Aorta (tissue), 5 donors: ENCODE results near the gene PALLD. TPM values are rescaled to one million over a fixed set of nuclear protein-coding genes. Genes with fewer than 3 reads are reported as not detected.

Experiments used
- ATAC-seq: fragments of 200-7000 bp; cut with Tn5 transposase; one replicate; pipeline ENCODE4 v1.9.1; 2022; ENCODE audit warnings: moderate library complexity; ENCODE audit not compliant: low FRiP score
- DNase-seq, 2 donors: peaks; one replicate each; pipeline ENCODE4 v3.0.0-alpha.2; 2020
- H3K27ac ChIP-seq, 2 donors: one replicate each; pipeline ENCODE4 v1.5.1; 2013; ENCODE audit warnings: low read length in 2 of 2, mild to moderate bottlenecking in 2 of 2, moderate library complexity in 2 of 2, control low read depth in 1 of 2, inconsistent platforms in 1 of 2, low read depth in 1 of 2
- H3K27me3 ChIP-seq, 2 donors: one replicate each; pipeline ENCODE4 v1.6.1; 2013; ENCODE audit warnings: control low read depth in 1 of 2, low read length in 1 of 2, mild to moderate bottlenecking in 1 of 2, moderate library complexity in 1 of 2; ENCODE audit not compliant: insufficient read depth in 2 of 2, control insufficient read depth in 1 of 2
- H3K36me3 ChIP-seq, 2 donors: one replicate each; pipeline ENCODE4 v1.6.1; 2013; ENCODE audit warnings: control low read depth in 1 of 2, low read length in 1 of 2, mild to moderate bottlenecking in 1 of 2; ENCODE audit not compliant: insufficient read depth in 2 of 2, control insufficient read depth in 1 of 2
- H3K4me1 ChIP-seq, 2 donors: one replicate each; pipeline ENCODE4 v1.6.1; 2013; ENCODE audit warnings: low read length in 2 of 2, control low read depth in 1 of 2, mild to moderate bottlenecking in 1 of 2, moderate library complexity in 1 of 2; ENCODE audit not compliant: insufficient read depth in 2 of 2, control insufficient read depth in 1 of 2
- H3K4me3 ChIP-seq, 2 donors: one replicate each; pipeline ENCODE4 v1.5.1; 2013; ENCODE audit warnings: low read length in 2 of 2, control low read depth in 1 of 2, mild to moderate bottlenecking in 1 of 2
- H3K9me3 ChIP-seq: one replicate; pipeline ENCODE4 v1.6.1; 2013; ENCODE audit warnings: mild to moderate bottlenecking, low read length; ENCODE audit not compliant: control insufficient read depth
- WGBS, 2 donors: extraction: QIAGEN DNeasy Blood & Tissue Kit; methylation state at CpG; one replicate each; pipeline ENCODE4 v1.1.7; 2013; 5-methylcytosine and 5-hydroxymethylcytosine counted together
- intact Hi-C, 2 donors: fragments of 100-400 bp; cut with DNase I; formaldehyde crosslinking; loops; one replicate each; pipeline versions ENCODE4 v1.14.2 to v1.15.0; 2022
- polyA plus RNA-seq, 2 donors: library from polyadenylated mRNA; stranded (reverse); fragments of 200-250 nt; gene quantifications; one replicate each; pipeline ENCODE4 v1.2.3, GENCODE V29; 2013
- total RNA-seq, 2 donors: library from RNA; stranded (reverse); fragmentation: NEBNext Ultra II Directional; extraction: Animal tissue kit (Norgen Biotek cat#: 25700); gene quantifications; one replicate each; pipeline ENCODE4 v1.2.1, GENCODE V29; 2021
- donor health status: healthy with polysubstance abuse.
- donor health status: Bipolar disorder and iron deficiency.
- donor health status: DM: no; HTN: no; CAD: no.
- donor health status: DM: no; HTN: no; CAD: no.
- donor health status: DM: yes; HTN: yes; CAD: no.

The PALLD gene
- total and polyA plus RNA-seq, 4 donors = 253 to 626 (median 464) TPM

DNA sequence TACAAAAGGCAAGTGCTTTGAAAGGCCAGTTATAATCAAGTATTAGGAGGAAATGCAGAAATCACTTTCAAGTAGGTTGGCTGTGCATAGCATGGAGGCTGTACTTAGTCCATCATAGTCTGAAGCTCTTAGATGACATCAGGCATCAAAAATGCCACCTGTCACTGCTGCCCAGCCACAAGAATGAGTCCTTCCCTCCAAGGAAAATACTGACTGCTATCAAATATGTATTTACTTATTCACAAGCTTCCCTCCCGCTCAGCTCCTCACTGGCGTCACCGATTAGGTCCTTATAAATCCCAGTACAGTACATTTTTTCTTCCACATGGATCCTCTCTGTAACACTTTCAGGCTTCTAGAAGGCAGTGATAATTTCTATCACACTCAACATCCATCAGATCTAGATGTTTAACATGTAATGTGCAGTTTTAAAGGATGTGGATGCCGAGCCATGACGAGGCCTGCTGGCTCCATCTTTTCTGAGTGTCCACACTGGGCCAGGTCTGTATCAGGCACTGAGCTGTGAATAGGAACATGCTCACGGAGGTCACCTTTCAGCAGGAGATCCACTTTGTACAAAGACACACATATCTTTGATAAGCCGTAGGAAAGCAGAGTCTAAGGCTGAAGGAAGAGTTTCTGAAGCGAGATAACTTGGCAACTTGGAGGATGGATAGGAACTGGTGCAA, 121.9 kb downstream of the PALLD start:
- Histone ChIP-seq H3K27ac (peak overlapping the region in 1 of 2 donors; percentile 91), H3K27me3 (no peaks in the 10 kb centered on the region), H3K4me3 (no peak overlapping the region), H3K4me1 (peaks cover 5 to 20% of the 10 kb centered on the region in 2 donors), H3K36me3 (no peaks in the 10 kb centered on the region), H3K9me3 (no peaks in the 10 kb centered on the region)
- 28 to 32% methylated on average over 8 of the region's 8 CpGs for WGBS, 2 donors
- peak in 1 of 2 donors; percentile 59 for DNase-seq
- intact Hi-C loops = loop anchor here in 1 of 2 donors (5.0 kb wide), 1 partner anchor 39 kb away; no protein-coding TSS in a partner anchor
- no peak for ATAC-seq

DNA sequence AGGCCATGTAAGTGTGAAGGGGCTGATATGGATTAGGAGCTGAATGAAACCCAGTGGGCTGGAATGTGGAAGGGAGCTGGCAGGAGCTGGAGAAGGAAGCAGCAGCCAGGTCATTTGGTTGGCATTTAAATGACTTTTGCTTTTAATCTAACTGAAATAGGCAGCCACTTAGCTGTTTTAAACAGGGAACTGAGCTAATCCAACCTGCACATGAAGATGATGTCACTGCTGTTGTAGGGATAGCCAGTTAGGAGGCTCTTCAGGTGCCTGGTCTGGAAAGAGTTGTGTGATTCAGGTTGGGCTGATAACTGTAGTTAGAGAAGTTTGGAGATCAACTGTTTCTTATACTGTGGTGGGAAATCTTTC, 122.4 kb downstream of the PALLD start:
- H3K36me3 ChIP-seq = no peaks in the 10 kb centered on the region
- H3K27me3 ChIP-seq = no peaks in the 10 kb centered on the region
- no peak overlapping the region for H3K4me3 ChIP-seq
- no peaks in the 10 kb centered on the region for H3K9me3 ChIP-seq
- no peak for ATAC-seq
- intact Hi-C loops = loop anchor here in 1 of 2 donors (5.0 kb wide), 1 partner anchor 38 kb away; no protein-coding TSS in a partner anchor
- H3K27ac ChIP-seq = peak overlapping the region; percentile 24 to 91
- DNase-seq = no peak
- peaks cover 5 to 20% of the 10 kb centered on the region in 2 donors for H3K4me1 ChIP-seq

- 45 to 53% methylated on average over 9 of the region's 9 CpGs for WGBS, 2 donors
- peak overlapping the region in 1 of 2 donors; percentile 44 for H3K27ac ChIP-seq
- peaks cover 5 to 16% of the 10 kb centered on the region in 2 donors for H3K4me1 ChIP-seq
These were observed 125.1 kb downstream of the PALLD start for GRCh38 chr4:168621806-168622589.

DNA sequence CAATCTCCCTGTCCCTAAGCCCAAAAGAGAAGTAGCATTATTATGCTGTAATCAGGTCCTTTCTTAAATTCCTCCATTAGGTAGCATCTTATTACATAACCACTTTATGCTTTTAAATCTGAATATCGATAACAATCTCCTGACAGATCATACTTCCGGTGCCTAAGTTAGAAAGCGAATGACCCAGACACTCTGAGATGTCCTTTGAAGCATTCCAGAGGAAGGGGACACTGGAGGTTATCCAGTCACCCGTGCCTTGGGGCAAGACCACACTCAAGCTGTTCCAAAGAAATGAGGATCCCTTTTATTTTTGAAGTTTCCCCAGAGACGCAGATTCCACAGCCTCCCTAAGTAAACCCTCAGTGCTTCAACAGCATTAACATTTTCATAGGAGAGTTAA, 125.7 kb downstream of the PALLD start:
- no peak overlapping the region for H3K27ac ChIP-seq
- DNase-seq (no peak), ATAC-seq (no peak)
- H3K4me1 ChIP-seq = peaks cover 5 to 16% of the 10 kb centered on the region in 2 donors
- WGBS, 2 donors = 57 to 59% methylated on average over 5 of the region's 5 CpGs
- H3K4me3 ChIP-seq = no peak overlapping the region
- H3K27me3 ChIP-seq = no peaks in the 10 kb centered on the region
- no peaks in the 10 kb centered on the region for H3K9me3 ChIP-seq
- intact Hi-C loops = no loop called here
- no peaks in the 10 kb centered on the region for H3K36me3 ChIP-seq

More at GRCh38 chr4:168621806-168622589, 125.1 kb downstream of the PALLD start:
- intact Hi-C loops = no loop called here
- DNase-seq (no peak), ATAC-seq (no peak)
- no peaks in the 10 kb centered on the region for H3K36me3 ChIP-seq
- no peak overlapping the region for H3K4me3 ChIP-seq
- no peaks in the 10 kb centered on the region for H3K9me3 ChIP-seq
- H3K27me3 ChIP-seq = no peaks in the 10 kb centered on the region

- no peak for DNase-seq
- Histone ChIP-seq H3K4me3 (no peak overlapping the region), H3K36me3 (no peaks in the 10 kb centered on the region), H3K4me1 (peaks cover 5 to 16% of the 10 kb centered on the region in 2 donors), H3K27ac (no peak overlapping the region), H3K27me3 (no peaks in the 10 kb centered on the region), H3K9me3 (no peaks in the 10 kb centered on the region)
- ATAC-seq = no peak
- intact Hi-C loops = no loop called here
These were observed 126.2 kb downstream of the PALLD start for GRCh38 chr4:168623011-168623410.

- 98 to 99% methylated on average over 5 of the region's 5 CpGs for WGBS, 2 donors
- Histone ChIP-seq H3K4me1 (peaks cover 5 to 16% of the 10 kb centered on the region in 2 donors), H3K27ac (no peak overlapping the region), H3K4me3 (no peak overlapping the region), H3K9me3 (no peaks in the 10 kb centered on the region), H3K36me3 (no peaks in the 10 kb centered on the region), H3K27me3 (no peaks in the 10 kb centered on the region)
- ATAC-seq = no peak
- intact Hi-C loops = no loop called here
- no peak for DNase-seq
These were observed 126.6 kb downstream of the PALLD start for GRCh38 chr4:168623484-168623883.

- Histone ChIP-seq H3K4me3 (no peak overlapping the region), H3K27me3 (no peaks in the 10 kb centered on the region), H3K36me3 (no peaks in the 10 kb centered on the region), H3K27ac (no peak overlapping the region), H3K4me1 (peaks cover 1 to 2% of the 10 kb centered on the region in 2 donors), H3K9me3 (no peaks in the 10 kb centered on the region)
- WGBS, 2 donors = 92 to 94% methylated on average over 5 of the region's 5 CpGs
- DNase-seq = no peak
- intact Hi-C loops = no loop called here
- no peak for ATAC-seq
These were observed 131.4 kb downstream of the PALLD start for GRCh38 chr4:168628251-168628650.

GRCh38 chr4:168629566-168629965, 132.7 kb downstream of the PALLD start:
- Histone ChIP-seq H3K27me3 (no peaks in the 10 kb centered on the region), H3K4me1 (peaks cover 1 to 2% of the 10 kb centered on the region in 2 donors), H3K9me3 (no peaks in the 10 kb centered on the region), H3K27ac (no peak overlapping the region), H3K4me3 (no peak overlapping the region), H3K36me3 (no peaks in the 10 kb centered on the region)
- WGBS, 2 donors = 92 to 95% methylated on average over 4 of the region's 4 CpGs
- no peak for DNase-seq
- intact Hi-C loops = no loop called here
- no peak for ATAC-seq
